CD4-positive, CD25-positive, alpha-beta regulatory T cell (primary cell): Measurements from ENCODE around the gene PARD6G. TPM values are rescaled to one million over a fixed set of nuclear protein-coding genes. Genes with fewer than 3 reads are reported as not detected.
A peak's percentile ranks its signal among the peaks of the same experiment; 100 is the strongest.
"Not testable (repeated sequence)": the region's sequence is repeated elsewhere in the genome, so short reads cannot be mapped to it uniquely, and the experiment has no call there.

Experiments used
- ATAC-seq, 2 donors: fragments of 150-1000 bp; cut with Tn5 transposase; one replicate each; pipeline ENCODE4 v1.10.0; 2021; ENCODE audit warnings: low read depth in 2 of 2, moderate number of reproducible peaks in 2 of 2, moderate library complexity in 1 of 2
- DNase-seq, 3 donors: peaks; one replicate each; pipeline versions ENCODE4 v3.0.0 to v3.0.0-alpha.2; 2012 to 2022; ENCODE audit warnings: mixed read lengths in 1 of 3
- H3K27ac ChIP-seq: one replicate; pipeline ENCODE4 v1.7.0; 2013; ENCODE audit warnings: mild to moderate bottlenecking, low read length; ENCODE audit not compliant: insufficient read depth, poor library complexity, severe bottlenecking
- H3K27me3 ChIP-seq: one replicate; pipeline ENCODE4 v1.7.0; 2013; ENCODE audit warnings: low read length; ENCODE audit not compliant: control insufficient read depth, insufficient read depth
- H3K36me3 ChIP-seq: one replicate; pipeline ENCODE4 v1.7.0; 2013; ENCODE audit warnings: mild to moderate bottlenecking, low read length, moderate library complexity; ENCODE audit not compliant: control insufficient read depth, insufficient read depth
- H3K4me1 ChIP-seq: 2 replicates; pipeline ENCODE4 v1.7.0; 2013; ENCODE audit warnings: mild to moderate bottlenecking, low read length; ENCODE audit not compliant: insufficient read depth, control insufficient read depth, poor library complexity, severe bottlenecking
- H3K4me3 ChIP-seq: one replicate; pipeline ENCODE4 v1.7.0; 2013; ENCODE audit warnings: low read depth, mild to moderate bottlenecking, low read length, moderate library complexity
- H3K9me3 ChIP-seq, 2 experiments: 1 replicate in 1 of 2; 2 replicates in 1 of 2; pipeline ENCODE4 v1.7.0; 2013; ENCODE audit warnings: low read length in 2 of 2, mild to moderate bottlenecking in 1 of 2, moderate library complexity in 1 of 2; ENCODE audit not compliant: control insufficient read depth in 2 of 2
- H3K27ac Mint-ChIP-seq, 3 donors: one replicate each; pipeline ENCODE4 v1.8.0; 2020 to 2022; ENCODE audit warnings: mild to moderate bottlenecking in 3 of 3, mixed read lengths in 3 of 3, moderate library complexity in 2 of 3
- H3K27me3 Mint-ChIP-seq: one replicate; pipeline ENCODE4 v1.8.0; 2022; ENCODE audit warnings: mild to moderate bottlenecking, mixed read lengths
- H3K36me3 Mint-ChIP-seq: one replicate; pipeline ENCODE4 v1.8.0; 2020; ENCODE audit warnings: mixed read lengths
- H3K4me1 Mint-ChIP-seq, 4 donors: one replicate each; pipeline ENCODE4 v1.8.0; 2020 to 2022; ENCODE audit warnings: mixed read lengths in 4 of 4, mild to moderate bottlenecking in 1 of 4
- H3K4me3 Mint-ChIP-seq, 4 donors: one replicate each; pipeline ENCODE4 v1.8.0; 2020 to 2022; ENCODE audit warnings: mild to moderate bottlenecking in 4 of 4, mixed read lengths in 4 of 4, moderate library complexity in 3 of 4
- H3K9me3 Mint-ChIP-seq, 7 donors: one replicate each; pipeline ENCODE4 v1.8.0; 2020 to 2022; ENCODE audit warnings: mixed read lengths in 7 of 7, mild to moderate bottlenecking in 3 of 7, moderate library complexity in 2 of 7
- polyA plus RNA-seq, 4 donors: library from polyadenylated mRNA; unstranded; fragments of 300-500 nt; fragmentation: Illumina TruSeq; gene quantifications; one replicate each; pipeline ENCODE4 v1.2.3, GENCODE V29; 2021
- total RNA-seq: library from RNA; stranded (reverse); gene quantifications from one replicate; pipeline ENCODE4 v1.2.3, GENCODE V29; 2022

PARD6G gene
- total and polyA plus RNA-seq, 5 donors from 2014 or later = 0.20 to 0.48 (median 0.39) TPM

GRCh38 chr18:80237519-80237918, 9.8 kb downstream of the PARD6G start:
- H3K9me3 ChIP-seq, ATAC-seq, H3K4me3 ChIP-seq, H3K4me1 ChIP-seq, H3K36me3 ChIP-seq, H3K4me1 Mint-ChIP-seq, H3K27ac ChIP-seq, H3K9me3 Mint-ChIP-seq, H3K4me3 Mint-ChIP-seq, H3K27me3 ChIP-seq, H3K27ac Mint-ChIP-seq, DNase-seq, H3K36me3 Mint-ChIP-seq: not testable (repeated sequence)
- peaks cover 16% of the 10 kb centered on the region for H3K27me3 Mint-ChIP-seq

DNA sequence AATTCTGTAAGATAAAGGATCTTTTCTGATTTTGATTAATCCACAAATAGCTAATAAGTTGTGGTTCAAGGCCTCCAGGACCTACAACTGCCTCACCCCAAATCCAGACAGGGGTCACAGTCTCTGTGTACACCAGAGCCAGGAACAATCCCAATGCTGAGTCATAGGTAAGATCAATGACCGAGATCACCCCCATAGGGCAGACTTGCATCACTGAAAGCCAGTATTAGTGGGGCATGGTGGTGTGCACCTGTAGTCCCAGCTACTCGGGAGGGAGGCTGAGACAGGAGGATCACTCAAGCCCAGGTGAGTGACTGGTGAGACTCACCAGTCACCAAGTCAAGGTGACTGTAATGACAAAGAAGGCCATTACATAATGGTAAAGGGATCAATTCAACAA, 12.9 kb downstream of the PARD6G start:
- Histone ChIP-seq H3K4me3 (no peak overlapping the region), H3K36me3 (no peaks in the 10 kb centered on the region), H3K9me3 (no peaks in the 10 kb centered on the region), H3K27ac (no peak overlapping the region), H3K27me3 (no peaks in the 10 kb centered on the region), H3K4me1 (no peaks in the 10 kb centered on the region)
- no peak overlapping the region for H3K27ac Mint-ChIP-seq
- DNase-seq (no peak), ATAC-seq (no peak)
- H3K4me3 Mint-ChIP-seq = no peak overlapping the region
- H3K36me3 Mint-ChIP-seq = no peaks in the 10 kb centered on the region
- peaks cover 10% of the 10 kb centered on the region for H3K27me3 Mint-ChIP-seq
- H3K9me3 Mint-ChIP-seq = peaks cover 0 to 8% (median 0%) of the 10 kb centered on the region in 7 donors
- H3K4me1 Mint-ChIP-seq = no peaks in the 10 kb centered on the region

DNA sequence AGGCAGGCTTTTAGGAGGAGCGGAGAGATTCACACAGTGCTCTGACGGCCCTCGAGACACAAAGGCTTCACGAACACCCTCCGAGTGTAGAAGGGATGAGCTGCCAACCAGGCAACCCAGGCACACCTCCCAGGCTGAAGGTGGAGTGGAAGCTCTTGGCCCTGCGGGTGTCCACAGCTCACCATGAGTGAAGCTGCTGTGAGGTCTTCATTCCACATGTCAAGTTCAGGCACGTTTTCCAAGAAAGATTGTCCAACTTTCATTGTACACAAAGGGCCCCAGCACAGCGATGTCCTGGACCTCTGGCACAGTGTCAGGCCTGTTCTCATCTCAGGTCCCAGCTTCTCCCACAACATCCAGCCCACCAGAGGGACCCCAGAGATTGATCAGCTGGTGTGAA, 13.4 kb downstream of the PARD6G start:
- no peak overlapping the region for H3K4me3 ChIP-seq
- no peaks in the 10 kb centered on the region for H3K4me1 ChIP-seq
- peaks cover 0 to 8% (median 0%) of the 10 kb centered on the region in 7 donors for H3K9me3 Mint-ChIP-seq
- H3K9me3 ChIP-seq = no peaks in the 10 kb centered on the region
- no peaks in the 10 kb centered on the region for H3K36me3 Mint-ChIP-seq
- H3K27me3 Mint-ChIP-seq = peaks cover 10% of the 10 kb centered on the region
- no peak for DNase-seq
- H3K27ac Mint-ChIP-seq = no peak overlapping the region
- no peak overlapping the region for H3K27ac ChIP-seq
- peak overlapping the region in 1 of 4 donors; percentile 64 for H3K4me3 Mint-ChIP-seq
- H3K4me1 Mint-ChIP-seq = no peaks in the 10 kb centered on the region
- ATAC-seq = no peak
- H3K36me3 ChIP-seq = no peaks in the 10 kb centered on the region
- H3K27me3 ChIP-seq = no peaks in the 10 kb centered on the region

DNA sequence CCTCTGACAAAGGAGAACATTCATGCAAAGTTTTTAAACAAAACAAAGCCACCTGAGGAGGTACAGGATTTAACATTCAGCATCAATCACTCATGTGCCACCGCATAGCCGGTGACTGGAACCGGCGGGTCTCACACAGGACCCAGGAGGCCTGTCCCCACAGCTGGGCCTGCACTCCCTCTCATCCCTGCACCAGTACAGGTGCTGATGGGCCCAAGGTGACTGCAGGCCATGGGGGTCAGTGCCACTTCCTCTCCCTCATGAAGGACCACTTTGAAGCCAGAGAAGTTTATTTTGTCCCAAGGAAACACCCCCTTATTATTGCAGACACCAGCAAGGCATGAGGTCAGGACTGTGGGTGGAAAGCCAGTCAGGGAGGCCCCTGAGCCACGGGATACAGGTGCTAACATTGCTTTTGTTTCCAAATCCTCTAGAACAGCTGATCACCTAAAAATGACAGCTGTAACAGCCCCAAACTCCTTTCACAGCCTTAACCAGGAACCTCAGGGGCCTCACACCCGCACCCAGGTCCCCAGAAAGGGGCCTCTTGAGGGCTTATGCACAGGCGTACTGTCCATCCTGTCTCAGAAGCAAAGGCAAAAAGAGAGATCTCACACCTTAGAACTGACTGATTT, 14.0 kb downstream of the PARD6G start:
- H3K9me3 ChIP-seq = no peaks in the 10 kb centered on the region
- Mint-ChIP-seq H3K27ac (no peak overlapping the region), H3K4me3 (no peak overlapping the region), H3K4me1 (no peaks in the 10 kb centered on the region), H3K27me3 (peaks cover 10% of the 10 kb centered on the region), H3K9me3 (peaks cover 0 to 6% (median 1%) of the 10 kb centered on the region in 7 donors), H3K36me3 (no peaks in the 10 kb centered on the region)
- ATAC-seq = no peak
- H3K4me3 ChIP-seq = no peak overlapping the region
- no peaks in the 10 kb centered on the region for H3K27me3 ChIP-seq
- H3K27ac ChIP-seq = no peak overlapping the region
- no peaks in the 10 kb centered on the region for H3K4me1 ChIP-seq
- DNase-seq = no peak
- no peaks in the 10 kb centered on the region for H3K36me3 ChIP-seq

- no peaks in the 10 kb centered on the region for H3K27me3 ChIP-seq
- Mint-ChIP-seq H3K27ac (no peak overlapping the region), H3K27me3 (peaks cover 10% of the 10 kb centered on the region), H3K9me3 (peaks cover 0 to 6% (median 1%) of the 10 kb centered on the region in 7 donors), H3K4me1 (no peaks in the 10 kb centered on the region), H3K36me3 (no peaks in the 10 kb centered on the region), H3K4me3 (no peak overlapping the region)
- no peaks in the 10 kb centered on the region for H3K4me1 ChIP-seq
- DNase-seq = no peak
- no peaks in the 10 kb centered on the region for H3K36me3 ChIP-seq
- H3K4me3 ChIP-seq = no peak overlapping the region
- no peak overlapping the region for H3K27ac ChIP-seq
- no peaks in the 10 kb centered on the region for H3K9me3 ChIP-seq
- no peak for ATAC-seq
Observed at GRCh38 chr18:80232710-80233109, 14.6 kb downstream of the PARD6G start.

GRCh38 chr18:80232030-80232429, 15.3 kb downstream of the PARD6G start:
- no peak for DNase-seq
- peaks cover 14% of the 10 kb centered on the region for H3K27me3 Mint-ChIP-seq
- H3K36me3 ChIP-seq = no peaks in the 10 kb centered on the region
- no peak overlapping the region for H3K4me3 ChIP-seq
- no peaks in the 10 kb centered on the region for H3K4me1 Mint-ChIP-seq
- no peak overlapping the region for H3K27ac ChIP-seq
- no peaks in the 10 kb centered on the region for H3K9me3 ChIP-seq
- H3K27me3 ChIP-seq = no peaks in the 10 kb centered on the region
- H3K9me3 Mint-ChIP-seq = peaks cover 0 to 6% (median 1%) of the 10 kb centered on the region in 7 donors
- ATAC-seq = no peak
- H3K4me1 ChIP-seq = no peaks in the 10 kb centered on the region
- no peak overlapping the region for H3K4me3 Mint-ChIP-seq
- no peak overlapping the region for H3K27ac Mint-ChIP-seq
- H3K36me3 Mint-ChIP-seq = no peaks in the 10 kb centered on the region

DNA sequence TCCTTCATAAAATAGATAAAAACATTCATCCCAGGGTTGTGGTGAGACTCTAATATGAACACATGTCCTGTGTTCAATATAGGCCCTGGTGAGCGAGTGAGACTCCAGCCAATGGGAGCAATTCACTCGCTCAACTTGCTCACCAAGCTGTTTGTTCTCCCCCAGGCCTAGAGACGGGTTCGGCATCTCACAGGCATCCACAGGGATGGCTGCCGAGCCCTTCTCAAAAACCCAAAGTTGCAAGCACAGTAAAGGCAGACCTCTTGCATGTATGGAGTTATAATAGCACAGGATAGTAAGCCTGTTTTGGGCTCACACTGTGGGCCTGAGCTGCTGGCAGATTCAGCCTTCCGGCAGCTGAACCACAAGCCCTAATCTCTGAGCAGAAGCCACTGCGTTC, 15.7 kb downstream of the PARD6G start:
- no peak overlapping the region for H3K4me3 ChIP-seq
- no peaks in the 10 kb centered on the region for H3K27me3 ChIP-seq
- H3K4me1 ChIP-seq = no peaks in the 10 kb centered on the region
- Mint-ChIP-seq H3K9me3 (peaks cover 0 to 4% (median 1%) of the 10 kb centered on the region in 7 donors), H3K27me3 (peaks cover 13% of the 10 kb centered on the region), H3K36me3 (no peaks in the 10 kb centered on the region), H3K4me3 (no peak overlapping the region), H3K27ac (no peak overlapping the region), H3K4me1 (no peaks in the 10 kb centered on the region)
- DNase-seq (no peak), ATAC-seq (no peak)
- H3K36me3 ChIP-seq = no peaks in the 10 kb centered on the region
- no peaks in the 10 kb centered on the region for H3K9me3 ChIP-seq
- H3K27ac ChIP-seq = no peak overlapping the region

DNA sequence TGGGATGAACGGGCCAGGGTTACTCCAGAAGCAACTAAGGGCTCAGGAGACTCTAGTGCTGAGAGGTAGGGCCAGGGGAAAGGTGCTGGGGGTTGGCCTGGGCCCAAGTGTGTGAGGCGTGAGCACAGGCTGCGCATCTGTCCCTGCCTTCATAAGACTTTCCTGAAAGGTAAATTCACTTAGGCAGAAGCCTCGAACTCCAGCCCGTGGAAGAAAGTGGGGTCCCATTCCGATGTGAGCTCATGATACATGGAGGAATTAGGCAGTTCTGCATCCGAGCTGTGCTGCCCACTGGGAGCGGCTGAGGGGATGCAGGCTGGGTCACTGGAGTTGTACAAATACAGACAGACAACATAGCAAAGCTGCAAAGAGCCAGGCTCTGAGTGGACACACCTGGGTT, 16.2 kb downstream of the PARD6G start:
- no peaks in the 10 kb centered on the region for H3K9me3 ChIP-seq
- Mint-ChIP-seq H3K9me3 (peaks cover 0 to 1% (median 0%) of the 10 kb centered on the region in 7 donors), H3K27ac (no peak overlapping the region), H3K4me3 (no peak overlapping the region), H3K4me1 (no peaks in the 10 kb centered on the region), H3K36me3 (no peaks in the 10 kb centered on the region), H3K27me3 (peaks cover 8% of the 10 kb centered on the region)
- no peaks in the 10 kb centered on the region for H3K27me3 ChIP-seq
- no peak overlapping the region for H3K4me3 ChIP-seq
- H3K4me1 ChIP-seq = no peaks in the 10 kb centered on the region
- DNase-seq (no peak), ATAC-seq (no peak)
- no peak overlapping the region for H3K27ac ChIP-seq
- no peaks in the 10 kb centered on the region for H3K36me3 ChIP-seq
